Transverse colon (tissue), 4 donors: ENCODE measurements around the gene PKD2L2.

ENCODE experiments used
- EP300 ChIP-seq: sonication (generic); formaldehyde crosslinking; IDR thresholded peaks from one replicate; pipeline ENCODE4 v1.6.1; 2017; ENCODE audit warnings: antibody characterized with exemption, low read depth
- POLR2A ChIP-seq: fragments of 450-650 bp; IDR thresholded peaks from one replicate; pipeline ENCODE4 v1.6.1; 2016; ENCODE audit warnings: antibody characterized with exemption, mild to moderate bottlenecking, moderate library complexity
- POLR2AphosphoS5 ChIP-seq, 3 donors: sonication (generic); formaldehyde crosslinking; IDR thresholded peaks; one replicate each; pipeline ENCODE4 v1.6.1; 2016; ENCODE audit warnings: antibody characterized with exemption in 3 of 3
- TF ChIP-seq, protein P1 (sequence below), 5 experiments: fragments of 200-600 bp in 3 of 5; fragments of 450-650 bp in 2 of 5; sonication (generic) in 3 of 5; IDR thresholded peaks; 1 replicate in 2 of 5; 2 replicates in 3 of 5; pipeline ENCODE4 v1.5.1; 2016 to 2017; ENCODE audit warnings: antibody characterized with exemption in 5 of 5, inconsistent platforms in 3 of 5, mild to moderate bottlenecking in 2 of 5, moderate library complexity in 1 of 5

DNA sequence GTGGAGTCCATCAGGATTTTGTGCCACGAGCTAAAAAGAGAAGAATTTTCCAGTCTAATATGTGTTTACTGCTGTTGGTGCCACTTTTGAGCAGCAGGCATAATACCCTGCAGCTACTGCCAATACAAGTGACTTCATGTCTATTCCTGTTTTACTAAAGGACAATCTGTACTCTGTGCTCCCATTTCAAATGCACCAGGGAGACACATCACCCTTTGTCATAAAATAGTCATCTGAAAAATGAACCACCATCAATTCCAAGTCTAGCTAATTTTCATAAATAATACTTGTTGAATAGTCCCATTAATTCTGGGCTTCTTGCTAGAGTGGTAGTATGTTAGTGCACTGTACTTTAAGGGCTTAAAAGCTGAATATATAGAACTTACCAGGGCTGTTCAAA is 8.9 kb upstream of the PKD2L2 start:
- no peak for TF ChIP-seq POLR2A
- TF ChIP-seq, protein P1, sequence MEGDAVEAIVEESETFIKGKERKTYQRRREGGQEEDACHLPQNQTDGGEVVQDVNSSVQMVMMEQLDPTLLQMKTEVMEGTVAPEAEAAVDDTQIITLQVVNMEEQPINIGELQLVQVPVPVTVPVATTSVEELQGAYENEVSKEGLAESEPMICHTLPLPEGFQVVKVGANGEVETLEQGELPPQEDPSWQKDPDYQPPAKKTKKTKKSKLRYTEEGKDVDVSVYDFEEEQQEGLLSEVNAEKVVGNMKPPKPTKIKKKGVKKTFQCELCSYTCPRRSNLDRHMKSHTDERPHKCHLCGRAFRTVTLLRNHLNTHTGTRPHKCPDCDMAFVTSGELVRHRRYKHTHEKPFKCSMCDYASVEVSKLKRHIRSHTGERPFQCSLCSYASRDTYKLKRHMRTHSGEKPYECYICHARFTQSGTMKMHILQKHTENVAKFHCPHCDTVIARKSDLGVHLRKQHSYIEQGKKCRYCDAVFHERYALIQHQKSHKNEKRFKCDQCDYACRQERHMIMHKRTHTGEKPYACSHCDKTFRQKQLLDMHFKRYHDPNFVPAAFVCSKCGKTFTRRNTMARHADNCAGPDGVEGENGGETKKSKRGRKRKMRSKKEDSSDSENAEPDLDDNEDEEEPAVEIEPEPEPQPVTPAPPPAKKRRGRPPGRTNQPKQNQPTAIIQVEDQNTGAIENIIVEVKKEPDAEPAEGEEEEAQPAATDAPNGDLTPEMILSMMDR (IDR thresholded peaks at IDR 0.05): no peak
- no peak for TF ChIP-seq POLR2AphosphoS5 (IDR thresholded peaks at IDR 0.05)
- no peak for TF ChIP-seq EP300
